OCI-LY1 (cell line): ENCODE results near the gene KRT12.

Source experiments
- CTCF ChIP-seq: fragments of 200-600 bp; sonication (generic), shearing (Covaris generic); IDR thresholded peaks from 2 replicates; pipeline ENCODE4 v1.5.1; 2017; ENCODE audit warnings: mild to moderate bottlenecking, antibody characterized with exemption, low read length, moderate library complexity, mixed read lengths
- EZH2 ChIP-seq: fragments of 200-600 bp; sonication (generic), shearing (Covaris generic); IDR thresholded peaks from 2 replicates; pipeline ENCODE4 v1.8.0; 2017; ENCODE audit warnings: borderline replicate concordance, mixed run types, mild to moderate bottlenecking, antibody characterized with exemption, low read length, moderate library complexity, mixed read lengths

DNA sequence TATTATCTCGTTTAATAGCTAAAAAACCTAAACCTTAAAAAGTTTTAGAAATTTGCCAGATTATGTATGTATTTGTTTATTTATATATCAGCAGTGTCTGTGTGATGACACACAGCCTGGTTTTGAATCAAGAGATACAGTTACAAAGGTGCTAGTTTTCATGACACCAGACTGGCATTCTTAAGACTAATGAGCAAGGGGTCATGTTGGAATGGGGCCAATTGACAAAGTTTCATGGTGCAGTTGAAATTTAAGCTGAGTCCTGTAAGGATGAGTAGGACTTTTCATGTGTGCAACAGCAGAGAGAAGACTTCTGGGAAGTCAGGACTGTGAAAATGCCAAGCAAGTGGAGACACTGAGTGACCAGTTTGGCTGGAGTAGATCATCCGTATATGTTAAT, 41.4 kb downstream of the KRT12 start:
- TF ChIP-seq CTCF (no peak), EZH2 (no peak)
